IMR-90 (cell line): Measurements from ENCODE around the gene GP9. TPM values are rescaled to one million over a fixed set of nuclear protein-coding genes. Genes with fewer than 3 reads are reported as not detected.

ENCODE experiments used
- ATAC-seq: fragments of 200-7000 bp; cut with Tn5 transposase; 2 replicates; pipeline ENCODE4 v1.9.1; 2020; ENCODE audit warnings: low read depth, mild to moderate bottlenecking, moderate library complexity
- BruUV-seq: library from RNA; stranded (reverse); fragments of 400-500 nt; replicated peaks from 2 replicates; lab custom pipeline; 2021; lab: Mats Ljungman, UMichigan
- CTCF ChIA-PET: fragments of 300-600 bp; formaldehyde crosslinking; extraction: SDS; loops from one replicate; lab custom pipeline; 2021; ENCODE audit warnings: antibody characterized with exemption; lab: Yijun Ruan, JAX
- POLR2A ChIA-PET: fragments of 300-600 bp; sonication (Branson Sonifier 250); formaldehyde crosslinking; loops from one replicate; lab custom pipeline; 2022; ENCODE audit warnings: antibody characterized with exemption; ENCODE audit not compliant: unreplicated experiment; lab: Charles Lee
- DNase-seq: peaks from one replicate; pipeline ENCODE4 v3.0.0; 2013
- H2AFZ ChIP-seq: replicated peaks from 2 replicates; pipeline ENCODE3; 2013; ENCODE audit warnings: low read length, mild to moderate bottlenecking; ENCODE audit not compliant: poor library complexity
- H2AK5ac ChIP-seq: 2 replicates; pipeline ENCODE4 v1.6.1; 2013; ENCODE audit warnings: low read depth, low read length, inconsistent platforms
- H2AK9ac ChIP-seq: replicated peaks from 2 replicates; pipeline ENCODE3; 2013; ENCODE audit warnings: mild to moderate bottlenecking, low read depth, low read length, moderate library complexity; ENCODE audit not compliant: poor library complexity
- H2BK120ac ChIP-seq: 2 replicates; pipeline ENCODE4 v1.6.1; 2013; ENCODE audit warnings: low read depth, low read length, inconsistent platforms
- H2BK15ac ChIP-seq: 3 replicates; pipeline ENCODE4 v1.6.1; 2013; ENCODE audit warnings: low read depth, low read length, inconsistent platforms
- H2BK20ac ChIP-seq: 2 replicates; pipeline ENCODE4 v1.6.1; 2013; ENCODE audit warnings: low read depth, mild to moderate bottlenecking, inconsistent platforms, low read length, moderate library complexity
- H2BK5ac ChIP-seq: 2 replicates; pipeline ENCODE4 v1.6.1; 2013; ENCODE audit warnings: mild to moderate bottlenecking, low read depth, low read length, inconsistent platforms; ENCODE audit not compliant: poor library complexity, severe bottlenecking
- H3K14ac ChIP-seq: replicated peaks from 2 replicates; pipeline ENCODE4 v1.6.1; 2013; ENCODE audit warnings: low read depth, low read length, inconsistent platforms
- H3K18ac ChIP-seq: 2 replicates; pipeline ENCODE4 v1.6.1; 2013; ENCODE audit warnings: low read depth, low read length, control low read depth
- H3K23ac ChIP-seq: 2 replicates; pipeline ENCODE4 v1.6.1; 2013; ENCODE audit warnings: low read depth, low read length, inconsistent platforms
- H3K27ac ChIP-seq: 2 replicates; pipeline ENCODE4 v1.5.1; 2013; ENCODE audit warnings: mild to moderate bottlenecking, control low read depth, low read length; ENCODE audit not compliant: insufficient read depth
- H3K27me3 ChIP-seq: 2 replicates; pipeline ENCODE4 v1.6.1; 2013; ENCODE audit warnings: low read length; ENCODE audit not compliant: control insufficient read depth, insufficient read depth
- H3K36me3 ChIP-seq: 2 replicates; pipeline ENCODE4 v1.6.1; 2013; ENCODE audit warnings: low read length, mixed read lengths; ENCODE audit not compliant: control insufficient read depth, insufficient read depth
- H3K4ac ChIP-seq: 2 replicates; pipeline ENCODE4 v1.6.1; 2013; ENCODE audit warnings: low read depth, low read length, inconsistent platforms
- H3K4me1 ChIP-seq: 2 replicates; pipeline ENCODE4 v1.6.1; 2013; ENCODE audit warnings: low read length, mixed read lengths; ENCODE audit not compliant: control insufficient read depth, insufficient read depth
- H3K4me2 ChIP-seq: 2 replicates; pipeline ENCODE4 v1.6.1; 2013; ENCODE audit warnings: low read depth, mild to moderate bottlenecking, control low read depth, low read length, moderate library complexity
- H3K4me3 ChIP-seq: 2 replicates; pipeline ENCODE4 v1.5.1; 2013; ENCODE audit warnings: low read depth, mild to moderate bottlenecking, control low read depth, low read length, moderate library complexity; ENCODE audit not compliant: insufficient read depth
- H3K56ac ChIP-seq: 2 replicates; pipeline ENCODE4 v1.6.1; 2013; ENCODE audit warnings: low read length, inconsistent platforms; ENCODE audit not compliant: insufficient read depth; ENCODE audit errors: extremely low read depth
- H3K79me1 ChIP-seq, 2 experiments: 2 replicates each; pipeline ENCODE4 v1.6.1; 2013; ENCODE audit warnings: low read length in 2 of 2, inconsistent platforms in 1 of 2, low read depth in 1 of 2
- H3K9ac ChIP-seq: 2 replicates; pipeline ENCODE4 v1.6.1; 2013; ENCODE audit warnings: low read depth, low read length, control low read depth
- H3K9me1 ChIP-seq: 2 replicates; pipeline ENCODE4 v1.6.1; 2013; ENCODE audit warnings: low read length, inconsistent platforms; ENCODE audit not compliant: insufficient read depth
- H3K9me3 ChIP-seq: 2 replicates; pipeline ENCODE4 v1.6.1; 2013; ENCODE audit warnings: low read length; ENCODE audit not compliant: control insufficient read depth, insufficient read depth
- H4K20me1 ChIP-seq: 2 replicates; pipeline ENCODE4 v1.6.1; 2013; ENCODE audit warnings: low read length, inconsistent platforms; ENCODE audit not compliant: insufficient read depth
- H4K5ac ChIP-seq: 2 replicates; pipeline ENCODE4 v1.6.1; 2013; ENCODE audit warnings: mild to moderate bottlenecking, low read depth, low read length, control low read depth
- H4K8ac ChIP-seq, 2 experiments: 2 replicates each; pipeline ENCODE4 v1.6.1; 2013; ENCODE audit warnings: low read depth in 2 of 2, low read length in 2 of 2, control low read depth in 1 of 2, inconsistent platforms in 1 of 2
- H4K91ac ChIP-seq: 2 replicates; pipeline ENCODE4 v1.6.1; 2013; ENCODE audit warnings: low read depth, low read length, inconsistent platforms; ENCODE audit not compliant: insufficient read depth
- BHLHE40 ChIP-seq: fragments of 150-350 bp; IDR thresholded peaks from 2 replicates; pipeline ENCODE4 v1.6.1; 2016; ENCODE audit warnings: mild to moderate bottlenecking, low read depth, low read length
- CEBPB ChIP-seq: IDR thresholded peaks from 2 replicates; pipeline ENCODE4 v1.6.1; 2012; ENCODE audit warnings: low read depth, low read length, improper control_type of control experiment
- CHD1 ChIP-seq: IDR thresholded peaks from 2 replicates; pipeline ENCODE4 v1.6.1; 2012; ENCODE audit warnings: low read depth, low read length, improper control_type of control experiment
- FOS ChIP-seq: fragments of 150-350 bp; IDR thresholded peaks from 2 replicates; pipeline ENCODE4 v1.6.1; 2016; ENCODE audit warnings: low read depth, low read length
- MAFK ChIP-seq: IDR thresholded peaks from 2 replicates; pipeline ENCODE4 v1.6.1; 2012; ENCODE audit warnings: low read depth, low read length, improper control_type of control experiment
- MAZ ChIP-seq: IDR thresholded peaks from 2 replicates; pipeline ENCODE4 v1.6.1; 2012; ENCODE audit warnings: low read depth, mild to moderate bottlenecking, low read length, improper control_type of control experiment, moderate library complexity, borderline replicate concordance
- MXI1 ChIP-seq: IDR thresholded peaks from 2 replicates; pipeline ENCODE4 v1.6.1; 2012; ENCODE audit warnings: low read depth, mild to moderate bottlenecking, low read length, moderate library complexity, borderline replicate concordance
- NFE2L2 ChIP-seq: fragments of 150-350 bp; IDR thresholded peaks from 2 replicates; pipeline ENCODE4 v1.6.1; 2016; ENCODE audit warnings: low read depth, mild to moderate bottlenecking, low read length
- POLR2A ChIP-seq: IDR thresholded peaks from 2 replicates; pipeline ENCODE4 v1.6.1; 2012; ENCODE audit warnings: mild to moderate bottlenecking, low read depth, low read length
- RAD21 ChIP-seq: IDR thresholded peaks from 2 replicates; pipeline ENCODE4 v1.6.1; 2012; ENCODE audit warnings: low read length, improper control_type of control experiment
- RCOR1 ChIP-seq: IDR thresholded peaks from 2 replicates; pipeline ENCODE4 v1.6.1; 2012; ENCODE audit warnings: mild to moderate bottlenecking, low read length, improper control_type of control experiment; ENCODE audit not compliant: insufficient replicate concordance
- RFX5 ChIP-seq: IDR thresholded peaks from 2 replicates; pipeline ENCODE4 v1.8.0; 2012; ENCODE audit warnings: low read depth, mild to moderate bottlenecking, low read length, moderate library complexity
- SMC3 ChIP-seq: fragments of 150-350 bp; IDR thresholded peaks from 2 replicates; pipeline ENCODE4 v1.6.1; 2016; ENCODE audit warnings: low read depth, mild to moderate bottlenecking, antibody characterized with exemption, low read length, moderate library complexity
- WGBS, 2 experiments: methylation state at CpG; one replicate each; pipeline versions ENCODE4 v1.1.5 to v1.1.7; 2013; ENCODE audit warnings: missing lambda C conversion rate in 2 of 2; ENCODE audit not compliant: insufficient read length in 1 of 2; ENCODE audit errors: extremely low coverage in 2 of 2; 5-methylcytosine and 5-hydroxymethylcytosine counted together
- dilution Hi-C: fragments of 300-500 bp; cut with HindIII; formaldehyde crosslinking; loops from one replicate; pipeline ENCODE4 v1.14.3; 2018; ENCODE audit warnings: low sequenced_read_pairs; ENCODE audit not compliant: unreplicated experiment
- in situ Hi-C: fragments of 300-500 bp; cut with MboI; formaldehyde crosslinking; loops from 3 replicates; pipeline ENCODE4 v1.14.3; 2019; ENCODE audit warnings: low sequenced_read_pairs, inconsistent platforms, mixed read lengths
- intact Hi-C: fragments of 100-400 bp; cut with micrococcal nuclease; formaldehyde crosslinking; loops from 2 replicates; pipeline ENCODE4 v1.10.0; 2022
- polyA plus RNA-seq, 3 experiments: library from polyadenylated mRNA; depleted of rRNA; stranded (reverse); fragments of >200 nt; gene quantifications; 2 replicates each; pipeline ENCODE4 v1.2.3, GENCODE V29; 2012; ENCODE audit warnings: low replicate concordance in 1 of 3
- total RNA-seq: library from RNA; depleted of rRNA; stranded (reverse); fragments of >200 nt; gene quantifications from 2 replicates; pipeline ENCODE4 v1.2.3, GENCODE V29; 2012
- TF ChIP-seq, protein P1 (sequence below): fragments of 150-350 bp; IDR thresholded peaks from 2 replicates; pipeline ENCODE4 v1.6.1; 2017; ENCODE audit warnings: mild to moderate bottlenecking, antibody characterized with exemption, low read length, low read depth

The GP9 gene
- total and polyA plus RNA-seq, 2 of the 4 experiments (the other 2 are of a cell fraction), result not detected

DNA sequence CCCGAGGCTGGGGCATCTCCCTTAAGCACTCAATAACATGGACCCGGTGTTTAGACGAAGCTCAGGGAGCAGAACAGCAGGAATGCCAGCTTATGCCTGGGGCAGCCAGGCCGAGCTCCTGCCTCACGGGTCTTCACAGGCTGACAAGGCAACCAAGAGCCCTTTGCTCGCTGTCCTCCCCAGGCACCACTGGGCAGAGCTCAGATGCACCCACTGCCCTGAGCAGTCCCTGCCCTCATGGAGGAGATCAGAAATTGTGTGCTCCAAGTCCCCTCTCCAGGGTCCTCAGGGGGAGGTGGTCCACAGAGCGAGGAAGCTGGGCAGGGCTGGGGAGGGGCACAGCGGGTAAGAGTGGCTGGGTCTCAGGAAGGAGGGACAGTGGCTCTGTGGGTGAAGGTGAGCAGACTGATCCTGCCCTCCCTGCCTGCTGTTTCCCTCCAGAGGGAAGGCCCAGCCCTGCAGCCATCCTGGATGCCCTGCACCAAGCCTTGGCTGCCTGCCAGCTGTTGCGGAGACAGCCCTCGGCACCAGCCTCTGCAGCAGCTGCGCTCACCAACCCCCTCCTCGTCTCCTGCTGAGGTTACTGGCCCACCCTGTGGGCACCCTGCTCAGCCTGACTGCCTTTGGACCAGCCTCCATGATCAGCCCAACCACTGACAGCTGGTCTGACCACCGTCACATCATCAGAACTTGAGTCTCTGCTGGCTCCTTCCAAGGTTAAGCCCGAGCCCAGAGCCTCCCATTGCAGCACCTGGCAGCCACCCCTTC is 21.1 kb upstream of the GP9 start:
- Histone ChIP-seq H3K36me3 (no peaks in the 10 kb centered on the region), H4K8ac (no peak overlapping the region), H3K4me2 (no peak overlapping the region), H2AK5ac (no peak overlapping the region), H4K5ac (no peak overlapping the region), H3K27ac (no peak overlapping the region), H4K20me1 (peaks cover 5% of the 10 kb centered on the region; the same call in 1 of the 2 replicates), H3K18ac (no peak overlapping the region), H2BK20ac (no peak overlapping the region), H3K4me1 (peaks cover 2% of the 10 kb centered on the region; the same call in 1 of the 2 replicates), H2AK9ac (no peak overlapping the region), H3K27me3 (peaks cover 39% of the 10 kb centered on the region), H3K9ac (no peak overlapping the region), H4K91ac (no peak overlapping the region), H3K9me1 (no peaks in the 10 kb centered on the region), H3K4ac (no peak overlapping the region), H2AFZ (peak overlapping the region; percentile 58), H3K14ac (no peak overlapping the region), H2BK5ac (no peak overlapping the region), H3K9me3 (peaks cover 6% of the 10 kb centered on the region), H3K23ac (no peak overlapping the region), H3K56ac (no peak overlapping the region), H3K79me1 (no peaks in the 10 kb centered on the region), H3K4me3 (no peak overlapping the region), H2BK120ac (no peak overlapping the region), H2BK15ac (no peak overlapping the region)
- DNase-seq (no peak), ATAC-seq (no peak; the same call in 1 of the 2 replicates)
- WGBS, 2 experiments, result 62% methylated on average over 10 of the region's 14 CpGs; no CpG with 5 or more reads in 1 of the 2 experiments
- ChIA-PET POLR2A (no interaction called here), CTCF (interaction anchor here (0.7 kb wide), 1 partner anchor 14 kb away, joined by 3 read pairs; no protein-coding TSS in a partner anchor)
- TF ChIP-seq POLR2A, result no peak
- TF ChIP-seq CHD1, result no peak
- no peak for TF ChIP-seq FOS
- TF ChIP-seq RCOR1, result no peak
- TF ChIP-seq CEBPB, result no peak
- TF ChIP-seq RAD21, result no peak
- no peak for TF ChIP-seq MAFK
- no peak for TF ChIP-seq RFX5
- no peak for TF ChIP-seq NFE2L2
- TF ChIP-seq SMC3, result no peak
- no peak for TF ChIP-seq MAZ
- TF ChIP-seq BHLHE40, result no peak
- no peak for TF ChIP-seq MXI1
- TF ChIP-seq, protein P1, sequence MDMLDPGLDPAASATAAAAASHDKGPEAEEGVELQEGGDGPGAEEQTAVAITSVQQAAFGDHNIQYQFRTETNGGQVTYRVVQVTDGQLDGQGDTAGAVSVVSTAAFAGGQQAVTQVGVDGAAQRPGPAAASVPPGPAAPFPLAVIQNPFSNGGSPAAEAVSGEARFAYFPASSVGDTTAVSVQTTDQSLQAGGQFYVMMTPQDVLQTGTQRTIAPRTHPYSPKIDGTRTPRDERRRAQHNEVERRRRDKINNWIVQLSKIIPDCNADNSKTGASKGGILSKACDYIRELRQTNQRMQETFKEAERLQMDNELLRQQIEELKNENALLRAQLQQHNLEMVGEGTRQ, result no peak
- dilution Hi-C loops, result no loop called here
- intact Hi-C loops, result no loop called here
- in situ Hi-C loops, result no loop called here
- BruUV-seq, result no TSS peak
